ENCODE results near the gene BAG2. TPM values are rescaled to one million over a fixed set of nuclear protein-coding genes. Genes with fewer than 3 reads are reported as not detected.

The BAG2 gene
- polyA plus RNA-seq, 1 donor from 2014 or later, result 3.2 TPM

DNA sequence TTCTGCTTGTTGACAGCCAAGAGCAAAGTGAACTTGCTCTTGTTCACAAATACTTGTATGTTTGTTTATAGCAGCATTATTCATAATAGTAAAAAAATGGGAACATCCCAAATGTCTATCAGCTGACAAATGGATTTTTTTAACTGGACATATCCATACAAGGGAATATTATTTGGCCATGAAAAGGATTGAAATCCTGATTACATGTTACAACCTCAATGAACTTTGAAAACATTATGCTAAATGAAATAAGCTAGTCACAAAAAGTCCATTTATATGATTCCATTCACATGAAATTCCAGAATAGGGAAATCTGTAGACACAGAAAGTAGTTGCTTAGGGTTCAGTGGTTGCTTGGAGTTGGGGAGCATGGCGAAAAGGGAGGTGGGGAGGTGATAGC lies 28.4 kb upstream of the BAG2 start:
- H3F3A ChIP-seq (ENCODE audit: insufficient read depth, low read length, poor library complexity, severe bottlenecking), result no peaks in the 10 kb centered on the region
- peaks cover 8% of the 10 kb centered on the region for H3K36me3 ChIP-seq (ENCODE audit: insufficient read depth, low read length)
- no peaks in the 10 kb centered on the region for H3K9me2 ChIP-seq (ENCODE audit: insufficient read depth, low read length)
- TF ChIP-seq, protein P1, sequence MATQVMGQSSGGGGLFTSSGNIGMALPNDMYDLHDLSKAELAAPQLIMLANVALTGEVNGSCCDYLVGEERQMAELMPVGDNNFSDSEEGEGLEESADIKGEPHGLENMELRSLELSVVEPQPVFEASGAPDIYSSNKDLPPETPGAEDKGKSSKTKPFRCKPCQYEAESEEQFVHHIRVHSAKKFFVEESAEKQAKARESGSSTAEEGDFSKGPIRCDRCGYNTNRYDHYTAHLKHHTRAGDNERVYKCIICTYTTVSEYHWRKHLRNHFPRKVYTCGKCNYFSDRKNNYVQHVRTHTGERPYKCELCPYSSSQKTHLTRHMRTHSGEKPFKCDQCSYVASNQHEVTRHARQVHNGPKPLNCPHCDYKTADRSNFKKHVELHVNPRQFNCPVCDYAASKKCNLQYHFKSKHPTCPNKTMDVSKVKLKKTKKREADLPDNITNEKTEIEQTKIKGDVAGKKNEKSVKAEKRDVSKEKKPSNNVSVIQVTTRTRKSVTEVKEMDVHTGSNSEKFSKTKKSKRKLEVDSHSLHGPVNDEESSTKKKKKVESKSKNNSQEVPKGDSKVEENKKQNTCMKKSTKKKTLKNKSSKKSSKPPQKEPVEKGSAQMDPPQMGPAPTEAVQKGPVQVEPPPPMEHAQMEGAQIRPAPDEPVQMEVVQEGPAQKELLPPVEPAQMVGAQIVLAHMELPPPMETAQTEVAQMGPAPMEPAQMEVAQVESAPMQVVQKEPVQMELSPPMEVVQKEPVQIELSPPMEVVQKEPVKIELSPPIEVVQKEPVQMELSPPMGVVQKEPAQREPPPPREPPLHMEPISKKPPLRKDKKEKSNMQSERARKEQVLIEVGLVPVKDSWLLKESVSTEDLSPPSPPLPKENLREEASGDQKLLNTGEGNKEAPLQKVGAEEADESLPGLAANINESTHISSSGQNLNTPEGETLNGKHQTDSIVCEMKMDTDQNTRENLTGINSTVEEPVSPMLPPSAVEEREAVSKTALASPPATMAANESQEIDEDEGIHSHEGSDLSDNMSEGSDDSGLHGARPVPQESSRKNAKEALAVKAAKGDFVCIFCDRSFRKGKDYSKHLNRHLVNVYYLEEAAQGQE (IDR thresholded peaks at IDR 0.05; ENCODE audit: borderline replicate concordance), result no peak
- TF ChIP-seq, protein P2, sequence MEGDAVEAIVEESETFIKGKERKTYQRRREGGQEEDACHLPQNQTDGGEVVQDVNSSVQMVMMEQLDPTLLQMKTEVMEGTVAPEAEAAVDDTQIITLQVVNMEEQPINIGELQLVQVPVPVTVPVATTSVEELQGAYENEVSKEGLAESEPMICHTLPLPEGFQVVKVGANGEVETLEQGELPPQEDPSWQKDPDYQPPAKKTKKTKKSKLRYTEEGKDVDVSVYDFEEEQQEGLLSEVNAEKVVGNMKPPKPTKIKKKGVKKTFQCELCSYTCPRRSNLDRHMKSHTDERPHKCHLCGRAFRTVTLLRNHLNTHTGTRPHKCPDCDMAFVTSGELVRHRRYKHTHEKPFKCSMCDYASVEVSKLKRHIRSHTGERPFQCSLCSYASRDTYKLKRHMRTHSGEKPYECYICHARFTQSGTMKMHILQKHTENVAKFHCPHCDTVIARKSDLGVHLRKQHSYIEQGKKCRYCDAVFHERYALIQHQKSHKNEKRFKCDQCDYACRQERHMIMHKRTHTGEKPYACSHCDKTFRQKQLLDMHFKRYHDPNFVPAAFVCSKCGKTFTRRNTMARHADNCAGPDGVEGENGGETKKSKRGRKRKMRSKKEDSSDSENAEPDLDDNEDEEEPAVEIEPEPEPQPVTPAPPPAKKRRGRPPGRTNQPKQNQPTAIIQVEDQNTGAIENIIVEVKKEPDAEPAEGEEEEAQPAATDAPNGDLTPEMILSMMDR (IDR thresholded peaks at IDR 0.05; ENCODE audit: poor library complexity, severe bottlenecking), result no peak
- TF ChIP-seq MXI1 (conservative IDR thresholded peaks at IDR 0.05; ENCODE audit: poor library complexity, severe bottlenecking) (no peak), EZH2 (IDR thresholded peaks at IDR 0.05; ENCODE audit: borderline replicate concordance, insufficient read depth, low read length, poor library complexity, severe bottlenecking) (no peak), RAD21 (conservative IDR thresholded peaks at IDR 0.05) (no peak), SMC3 (conservative IDR thresholded peaks at IDR 0.05; ENCODE audit: poor library complexity) (no peak), EP300 (conservative IDR thresholded peaks at IDR 0.05; ENCODE audit: poor library complexity, severe bottlenecking) (no peak), POLR2AphosphoS5 (IDR thresholded peaks at IDR 0.05) (no peak), TAF1 (IDR thresholded peaks at IDR 0.05; ENCODE audit: low read depth) (no peak)
- H3K27ac ChIP-seq (ENCODE audit: low read length), result no peak overlapping the region
- no peak overlapping the region for H3K4me3 ChIP-seq (ENCODE audit: low read length)
- no peak overlapping the region for H3K9ac ChIP-seq (ENCODE audit: low read length)
- no peaks in the 10 kb centered on the region for H4K20me1 ChIP-seq (ENCODE audit: insufficient read depth)
- no peaks in the 10 kb centered on the region for H3K27me3 ChIP-seq (ENCODE audit: insufficient read depth, low read depth, low read length)
- no peaks in the 10 kb centered on the region for H3K9me3 ChIP-seq (ENCODE audit: low read length)
- H3K79me2 ChIP-seq (replicated peaks; ENCODE audit: insufficient read depth, low read length), result no peaks in the 10 kb centered on the region
- H2AFZ ChIP-seq (ENCODE audit: low read depth, low read length), result no peak overlapping the region
- no peak overlapping the region for H3K4me2 ChIP-seq (ENCODE audit: low read length)

DNA sequence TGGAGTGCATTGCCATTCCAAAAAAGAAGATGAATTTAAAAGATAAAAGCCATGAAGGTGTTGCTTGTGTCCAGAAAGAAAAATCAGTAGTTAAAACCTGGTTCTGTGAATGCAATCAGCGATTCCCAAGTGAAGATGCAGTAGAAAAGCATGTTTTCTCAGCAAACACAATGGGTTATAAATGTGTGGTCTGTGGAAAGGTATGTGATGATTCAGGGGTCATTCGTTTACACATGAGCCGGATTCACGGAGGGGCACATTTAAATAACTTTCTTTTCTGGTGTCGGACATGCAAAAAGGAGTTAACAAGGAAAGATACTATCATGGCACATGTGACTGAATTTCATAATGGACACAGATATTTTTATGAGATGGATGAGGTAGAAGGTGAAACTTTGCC lies 24.7 kb upstream of the BAG2 start:
- no peak overlapping the region for H2AFZ ChIP-seq (ENCODE audit: low read depth, low read length)
- peaks cover 3% of the 10 kb centered on the region for H3K36me3 ChIP-seq (ENCODE audit: insufficient read depth, low read length)
- H3K9me2 ChIP-seq (ENCODE audit: insufficient read depth, low read length), result no peaks in the 10 kb centered on the region
- no peaks in the 10 kb centered on the region for H3K27me3 ChIP-seq (ENCODE audit: insufficient read depth, low read depth, low read length)
- H3K27ac ChIP-seq (ENCODE audit: low read length), result no peak overlapping the region
- no peak overlapping the region for H3K4me3 ChIP-seq (ENCODE audit: low read length)
- TF ChIP-seq POLR2AphosphoS5 (IDR thresholded peaks at IDR 0.05), result no peak
- H3F3A ChIP-seq (ENCODE audit: insufficient read depth, low read length, poor library complexity, severe bottlenecking), result no peaks in the 10 kb centered on the region
- no peaks in the 10 kb centered on the region for H3K9me3 ChIP-seq (ENCODE audit: low read length)
- H3K4me2 ChIP-seq (ENCODE audit: low read length), result no peak overlapping the region
- no peak overlapping the region for H3K9ac ChIP-seq (ENCODE audit: low read length)
- no peaks in the 10 kb centered on the region for H4K20me1 ChIP-seq (ENCODE audit: insufficient read depth)
- H3K79me2 ChIP-seq (replicated peaks; ENCODE audit: insufficient read depth, low read length), result no peaks in the 10 kb centered on the region
